Lower leg skin (tissue), 3 donors: Measurements from ENCODE around the gene MPRIP.

Experiments used
- POLR2A ChIP-seq, 2 donors: fragments of 450-650 bp; IDR thresholded peaks; one replicate each; pipeline ENCODE4 v1.6.1; 2016 to 2017; ENCODE audit warnings: antibody characterized with exemption in 2 of 2, mild to moderate bottlenecking in 1 of 2, moderate library complexity in 1 of 2
- TF ChIP-seq, protein P1 (sequence below), 3 donors: fragments of 450-650 bp; IDR thresholded peaks; one replicate each; pipeline ENCODE4 v1.5.1; 2016; ENCODE audit warnings: antibody characterized with exemption in 3 of 3, mild to moderate bottlenecking in 3 of 3, moderate library complexity in 2 of 3

DNA sequence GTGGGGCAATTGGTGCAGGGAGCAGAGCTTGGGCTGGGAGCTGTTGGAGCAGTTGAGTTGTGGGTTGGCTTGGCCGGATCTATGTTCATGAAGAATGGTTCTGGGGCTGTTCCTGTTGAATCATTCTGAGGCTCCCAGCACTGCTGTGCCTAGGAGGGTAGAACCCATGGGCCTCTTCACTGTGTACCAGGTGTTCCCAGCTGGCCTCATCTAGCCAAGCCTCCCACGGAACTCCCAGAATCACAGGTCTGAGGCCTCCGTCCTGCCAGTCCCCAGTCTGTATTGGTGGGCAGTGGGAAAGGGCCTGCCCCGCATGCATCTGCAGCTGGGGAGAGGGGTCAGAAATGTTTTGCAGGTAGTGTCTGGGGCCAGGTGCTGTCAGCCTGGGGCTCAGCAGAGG, 74.1 kb downstream of the MPRIP start:
- TF ChIP-seq, protein P1, sequence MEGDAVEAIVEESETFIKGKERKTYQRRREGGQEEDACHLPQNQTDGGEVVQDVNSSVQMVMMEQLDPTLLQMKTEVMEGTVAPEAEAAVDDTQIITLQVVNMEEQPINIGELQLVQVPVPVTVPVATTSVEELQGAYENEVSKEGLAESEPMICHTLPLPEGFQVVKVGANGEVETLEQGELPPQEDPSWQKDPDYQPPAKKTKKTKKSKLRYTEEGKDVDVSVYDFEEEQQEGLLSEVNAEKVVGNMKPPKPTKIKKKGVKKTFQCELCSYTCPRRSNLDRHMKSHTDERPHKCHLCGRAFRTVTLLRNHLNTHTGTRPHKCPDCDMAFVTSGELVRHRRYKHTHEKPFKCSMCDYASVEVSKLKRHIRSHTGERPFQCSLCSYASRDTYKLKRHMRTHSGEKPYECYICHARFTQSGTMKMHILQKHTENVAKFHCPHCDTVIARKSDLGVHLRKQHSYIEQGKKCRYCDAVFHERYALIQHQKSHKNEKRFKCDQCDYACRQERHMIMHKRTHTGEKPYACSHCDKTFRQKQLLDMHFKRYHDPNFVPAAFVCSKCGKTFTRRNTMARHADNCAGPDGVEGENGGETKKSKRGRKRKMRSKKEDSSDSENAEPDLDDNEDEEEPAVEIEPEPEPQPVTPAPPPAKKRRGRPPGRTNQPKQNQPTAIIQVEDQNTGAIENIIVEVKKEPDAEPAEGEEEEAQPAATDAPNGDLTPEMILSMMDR (IDR thresholded peaks at IDR 0.05) = no peak
- TF ChIP-seq POLR2A (IDR thresholded peaks at IDR 0.05) = no peak
